CD4-positive, alpha-beta T cell treated with Interferon gamma for 1 hour (primary cell): ENCODE measurements around the gene ADARB1.
A peak's percentile ranks its signal among the peaks of the same experiment; 100 is the strongest.
"Not testable (repeated sequence)": the region's sequence is repeated elsewhere in the genome, so short reads cannot be mapped to it uniquely, and the experiment has no call there.

ENCODE experiments used
- DNase-seq: peaks from one replicate; pipeline ENCODE4 v3.0.0-alpha.2; 2020

Gene ADARB1

DNA sequence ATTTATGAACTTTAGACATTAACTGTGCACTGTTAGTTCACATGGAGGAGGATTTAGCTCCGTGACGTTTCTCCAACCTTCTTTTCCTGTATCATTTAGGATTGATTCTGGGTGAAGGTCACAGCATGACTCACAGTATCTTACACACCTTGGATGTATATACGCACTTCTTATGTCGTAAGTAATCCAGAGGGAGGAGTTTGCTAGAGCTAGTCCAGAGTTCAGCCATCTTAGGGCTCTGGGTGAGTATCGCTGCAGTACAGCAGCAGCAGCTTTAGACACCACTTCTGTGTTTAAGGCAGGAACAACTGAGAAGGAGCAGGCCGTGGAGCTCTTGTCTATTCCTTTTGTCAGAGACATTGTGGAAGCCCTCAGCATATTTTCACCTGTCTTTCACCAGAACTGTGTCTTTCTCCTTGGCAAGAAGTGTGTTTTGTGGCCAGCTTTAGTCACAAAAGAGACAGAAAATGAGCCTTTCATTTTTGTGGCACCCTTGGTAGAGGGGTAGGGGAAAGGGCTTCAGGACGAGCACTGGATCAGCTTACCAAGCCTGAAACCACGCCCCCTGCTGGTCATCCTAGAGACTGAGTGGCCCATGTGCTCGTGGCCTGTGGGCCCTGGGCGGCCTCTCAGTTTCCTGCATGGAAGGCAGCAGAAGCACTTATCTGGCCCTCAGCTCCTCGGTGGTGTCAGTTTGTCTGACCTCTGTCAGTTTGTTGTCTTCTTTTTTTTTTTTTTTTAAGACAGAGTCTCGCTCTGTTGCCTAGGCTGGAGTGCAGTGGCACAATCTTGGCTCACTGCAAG, 64.0 kb downstream of the ADARB1 start:
- DNase-seq = peak; percentile 56

- DNase-seq = not testable (repeated sequence)
Observed at GRCh38 chr21:45139003-45139360, 64.6 kb downstream of the ADARB1 start.

- no peak for DNase-seq
Observed at GRCh38 chr21:45139473-45139872, 65.1 kb downstream of the ADARB1 start.

- DNase-seq = peak; percentile 72
Observed at GRCh38 chr21:45140346-45140940, 66.1 kb downstream of the ADARB1 start.

DNA sequence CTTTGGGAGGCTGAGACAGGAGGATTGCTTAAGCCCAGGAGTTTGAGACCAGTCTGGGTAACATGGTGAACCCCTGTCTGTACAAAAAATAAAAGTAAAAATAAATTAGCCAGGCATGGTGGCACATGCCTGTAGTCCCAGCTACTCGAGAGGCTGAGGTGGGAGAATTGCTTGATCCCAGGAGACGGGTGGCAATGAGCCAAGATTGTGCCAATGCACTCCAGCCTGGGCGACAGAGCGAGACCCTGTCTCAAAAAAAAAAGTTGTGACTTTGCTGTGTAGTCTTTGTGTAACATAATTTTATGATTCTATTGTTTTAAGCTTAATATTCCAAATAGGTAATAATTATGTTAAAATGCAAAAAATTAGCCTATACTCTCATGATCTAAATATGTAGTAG, 66.6 kb downstream of the ADARB1 start:
- not testable (repeated sequence) for DNase-seq

GRCh38 chr21:45141507-45141906, 67.1 kb downstream of the ADARB1 start:
- DNase-seq = no peak

DNA sequence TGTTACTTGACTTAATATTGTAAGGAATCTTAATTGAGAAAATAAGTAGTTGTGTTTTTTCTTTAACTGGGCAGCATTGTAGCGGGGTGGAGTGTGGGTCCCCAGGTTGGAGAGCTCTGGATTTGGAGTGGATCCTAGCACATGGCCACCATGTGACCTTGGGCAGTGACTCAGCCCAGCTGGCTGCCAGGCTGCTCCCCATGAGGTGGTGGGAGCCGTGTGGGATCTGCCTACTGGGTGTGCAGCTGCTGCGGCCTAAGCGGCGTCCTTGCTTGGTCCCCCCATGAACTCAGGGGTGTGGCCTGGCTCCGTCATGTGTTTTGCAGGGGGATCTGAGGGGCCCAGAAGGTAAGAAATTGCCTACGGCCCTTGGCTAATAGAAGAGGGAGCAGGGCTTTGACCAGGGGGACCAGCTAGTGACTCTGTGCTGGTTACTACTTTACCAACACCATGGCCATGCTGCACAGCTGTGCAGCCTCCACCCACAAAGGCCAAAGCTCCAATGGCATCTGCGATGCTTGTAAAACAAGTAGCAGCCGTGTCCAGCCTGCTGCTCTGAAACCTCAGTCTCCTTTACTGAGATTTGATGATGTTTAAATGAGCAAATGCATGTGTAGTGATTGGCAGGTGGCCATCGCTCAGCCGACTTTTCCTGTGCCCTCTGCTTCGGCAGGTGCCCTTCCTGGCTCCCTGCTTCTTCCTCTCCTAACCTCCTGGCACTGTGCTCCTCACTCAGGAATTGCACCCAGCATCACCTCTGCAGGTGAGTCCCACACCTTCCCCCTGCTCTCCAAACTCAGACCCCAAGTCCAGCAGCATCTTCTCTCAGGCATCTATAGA, 68.3 kb downstream of the ADARB1 start:
- DNase-seq = no peak

- no peak for DNase-seq
Observed at GRCh38 chr21:45143855-45144254, 69.5 kb downstream of the ADARB1 start.

- DNase-seq = no peak
Observed at GRCh38 chr21:45145146-45145545, 70.8 kb downstream of the ADARB1 start.

DNA sequence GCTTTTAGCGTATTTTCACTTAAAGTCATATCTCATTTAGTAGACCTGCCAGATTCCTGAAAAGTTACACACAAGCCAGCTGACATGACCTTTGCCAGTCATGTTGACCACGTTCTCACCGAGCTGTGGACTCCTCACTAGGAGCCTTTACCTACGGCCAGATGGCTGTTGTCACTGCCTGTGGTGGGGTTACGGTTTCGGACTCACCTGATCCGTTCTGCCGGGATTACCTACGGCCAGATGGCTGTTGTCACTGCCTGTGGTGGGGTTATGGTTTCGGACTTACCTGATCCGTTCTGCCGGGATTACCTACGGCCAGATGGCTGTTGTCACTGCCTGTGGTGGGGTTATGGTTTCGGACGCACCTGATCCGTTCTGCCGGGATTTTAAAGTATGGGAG, 71.5 kb downstream of the ADARB1 start:
- not testable (repeated sequence) for DNase-seq

GRCh38 chr21:45146306-45146705, 71.9 kb downstream of the ADARB1 start:
- no peak for DNase-seq

GRCh38 chr21:45146801-45147200, 72.4 kb downstream of the ADARB1 start:
- DNase-seq = no peak

GRCh38 chr21:45147473-45148315, 73.3 kb downstream of the ADARB1 start:
- DNase-seq = no peak

- no peak for DNase-seq
Observed at GRCh38 chr21:45148316-45148990, 74.1 kb downstream of the ADARB1 start.

DNA sequence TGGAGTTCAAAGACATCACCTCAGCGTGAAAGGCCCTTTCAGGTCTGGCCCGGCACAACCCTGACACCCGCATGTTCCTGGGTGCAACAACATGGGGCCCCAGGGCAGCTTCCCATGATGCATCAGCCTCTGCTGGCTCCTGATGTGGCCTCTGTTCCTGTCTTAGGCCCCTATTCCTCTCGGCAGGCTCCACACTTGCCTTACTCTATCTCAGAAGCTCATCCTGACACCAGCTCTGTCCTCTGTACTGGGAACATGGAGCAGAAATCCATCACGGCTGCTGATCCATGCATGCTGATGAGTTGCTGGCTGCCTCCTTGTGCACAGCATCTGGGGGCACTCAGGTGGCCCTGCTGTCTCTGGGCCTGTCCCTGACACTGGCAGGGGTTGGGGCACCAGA, 74.6 kb downstream of the ADARB1 start:
- no peak for DNase-seq

GRCh38 chr21:45150638-45151131, 76.3 kb downstream of the ADARB1 start:
- DNase-seq = no peak

- no peak for DNase-seq
Observed at GRCh38 chr21:45151445-45152160, 77.2 kb downstream of the ADARB1 start.

- DNase-seq = peak; percentile 73
Observed at GRCh38 chr21:45152265-45152746, 77.9 kb downstream of the ADARB1 start.

DNA sequence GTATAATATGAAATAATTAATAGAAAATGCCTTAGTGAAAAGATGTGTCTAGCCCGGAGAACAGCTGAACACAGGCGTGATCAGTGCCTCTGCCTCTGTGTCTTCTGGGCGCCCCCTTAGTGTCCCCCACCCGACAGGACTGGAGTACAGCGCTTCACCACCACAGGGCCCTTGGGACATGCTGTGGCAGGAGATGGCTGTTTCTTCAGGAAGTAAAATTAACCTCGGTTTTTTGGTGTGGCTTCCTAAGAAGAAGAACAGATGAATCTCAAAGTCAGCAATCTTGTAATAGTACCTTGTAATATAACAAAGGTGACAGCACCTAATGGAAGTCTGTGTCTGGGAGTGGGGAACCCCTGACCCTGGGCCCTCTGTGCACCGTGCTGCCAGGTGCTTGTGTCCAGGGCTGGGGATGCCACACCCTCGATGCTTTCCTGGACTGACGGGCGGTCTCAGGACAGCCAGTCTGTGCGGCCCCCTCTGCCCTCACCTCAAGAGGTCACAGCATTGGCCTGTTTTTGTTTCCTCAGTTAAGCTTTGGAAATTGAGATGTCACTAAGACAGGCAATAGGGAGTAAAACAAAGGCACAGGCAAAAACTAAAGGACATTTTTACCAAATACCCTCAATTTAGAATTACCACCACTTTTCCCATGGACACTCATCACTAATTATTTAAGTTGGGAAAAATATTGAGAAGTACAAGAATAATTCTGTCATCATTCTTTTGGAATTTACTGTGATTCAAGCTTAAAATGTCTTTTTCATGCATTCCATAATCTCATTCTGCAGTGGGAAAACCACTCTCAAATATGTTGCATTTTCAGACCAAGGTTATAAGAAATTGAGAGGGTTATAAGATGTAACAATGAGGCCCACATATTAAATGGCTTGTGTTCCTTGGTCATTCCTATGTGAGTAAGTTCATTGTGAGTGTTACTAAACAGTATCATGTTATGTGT, 79.3 kb downstream of the ADARB1 start:
- DNase-seq = no peak
